Measurements from ENCODE around the gene ATP5PD.

Gene ATP5PD

GRCh38 chr17:75061055-75061438, 14.3 kb upstream of the ATP5PD start:
- TF ChIP-seq CTCF (IDR thresholded peaks at IDR 0.05; ENCODE audit: borderline replicate concordance, insufficient read depth, low read depth, low read length): no peak
- H3K4me3 ChIP-seq (ENCODE audit: low read depth, low read length): no peak overlapping the region

- TF ChIP-seq CTCF (IDR thresholded peaks at IDR 0.05; ENCODE audit: borderline replicate concordance, insufficient read depth, low read depth, low read length): no peak
- no peak overlapping the region for H3K4me3 ChIP-seq (ENCODE audit: low read depth, low read length)
These were observed 13.8 kb upstream of the ATP5PD start for GRCh38 chr17:75060434-75061054.

- H3K4me3 ChIP-seq (ENCODE audit: low read depth, low read length): no peak overlapping the region
- no peak for TF ChIP-seq CTCF (IDR thresholded peaks at IDR 0.05; ENCODE audit: borderline replicate concordance, insufficient read depth, low read depth, low read length)
These were observed 12.9 kb upstream of the ATP5PD start for GRCh38 chr17:75059369-75060345.

- TF ChIP-seq CTCF (IDR thresholded peaks at IDR 0.05; ENCODE audit: borderline replicate concordance, insufficient read depth, low read depth, low read length): no peak
- no peak overlapping the region for H3K4me3 ChIP-seq (ENCODE audit: low read depth, low read length)
These were observed 5.2 kb upstream of the ATP5PD start for GRCh38 chr17:75051941-75052340.

GRCh38 chr17:75049706-75050105, 2.9 kb upstream of the ATP5PD start:
- H3K4me3 ChIP-seq (ENCODE audit: low read depth, low read length): no peak overlapping the region
- no peak for TF ChIP-seq CTCF (IDR thresholded peaks at IDR 0.05; ENCODE audit: borderline replicate concordance, insufficient read depth, low read depth, low read length)

GRCh38 chr17:75049057-75049456, 2.3 kb upstream of the ATP5PD start:
- no peak overlapping the region for H3K4me3 ChIP-seq (ENCODE audit: low read depth, low read length)
- no peak for TF ChIP-seq CTCF (IDR thresholded peaks at IDR 0.05; ENCODE audit: borderline replicate concordance, insufficient read depth, low read depth, low read length)
